Lower leg skin (tissue), 3 donors: Measurements from ENCODE around the gene STX8.

Source experiments
- CTCF ChIP-seq, 3 donors: fragments of 450-650 bp; IDR thresholded peaks; one replicate each; pipeline ENCODE4 v1.5.1; 2016; ENCODE audit warnings: antibody characterized with exemption in 3 of 3, mild to moderate bottlenecking in 3 of 3, moderate library complexity in 2 of 3
- POLR2A ChIP-seq, 2 donors: fragments of 450-650 bp; IDR thresholded peaks; one replicate each; pipeline ENCODE4 v1.6.1; 2016 to 2017; ENCODE audit warnings: antibody characterized with exemption in 2 of 2, mild to moderate bottlenecking in 1 of 2, moderate library complexity in 1 of 2

DNA sequence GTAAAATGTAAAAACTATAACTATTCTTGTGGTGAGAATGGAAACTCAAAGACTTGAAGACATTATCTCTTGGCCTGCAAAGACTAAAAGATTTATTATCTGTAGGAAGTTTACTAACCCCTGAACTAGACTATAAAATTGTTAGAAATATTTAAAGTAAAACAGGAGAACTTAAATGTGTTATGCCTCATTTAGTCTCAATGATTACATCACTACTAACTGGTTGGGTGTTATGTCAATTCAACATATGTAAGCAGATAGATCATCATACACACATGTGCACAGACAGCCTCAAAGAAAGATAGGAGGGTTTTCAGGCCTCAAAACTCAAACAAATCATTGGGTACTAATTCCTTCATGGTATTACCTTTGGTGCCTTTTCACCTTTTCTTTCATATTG, 7.6 kb downstream of the STX8 start:
- TF ChIP-seq CTCF (IDR thresholded peaks at IDR 0.05): no peak
- no peak for TF ChIP-seq POLR2A (IDR thresholded peaks at IDR 0.05)
